ENCODE results near the gene ORM2.

DNA sequence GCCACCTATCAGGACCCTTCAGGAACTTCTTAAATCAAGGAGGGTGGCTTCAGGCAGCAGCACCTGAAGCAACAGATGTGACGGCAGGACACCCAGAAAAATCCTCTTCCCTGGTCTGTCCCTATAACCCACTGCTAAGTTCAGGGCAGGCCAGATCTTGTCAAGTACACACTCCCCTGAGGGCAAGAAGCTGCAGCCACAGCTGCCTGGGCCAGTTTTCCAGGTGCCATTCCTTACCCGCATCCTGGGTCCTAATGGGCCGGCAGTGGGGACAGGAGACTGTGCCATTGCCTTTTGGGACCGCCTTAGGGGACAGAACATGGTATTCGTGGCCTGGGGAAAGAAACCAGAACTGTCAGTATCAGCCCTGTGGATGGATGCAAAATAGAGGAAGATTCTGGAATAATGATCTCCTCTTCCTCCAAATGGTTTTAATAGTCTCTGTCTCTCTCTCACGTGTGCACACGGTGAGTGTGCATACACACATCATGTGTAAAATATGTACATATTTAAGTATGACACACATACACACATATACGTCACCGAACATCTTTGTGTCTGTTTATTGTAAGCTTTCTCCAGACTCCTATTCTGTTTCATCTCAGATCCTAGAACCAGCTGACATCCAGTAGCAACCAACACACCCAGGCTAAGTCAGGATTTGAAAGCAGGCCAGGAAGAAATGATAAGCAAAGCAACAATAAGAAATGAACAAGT, 14.0 kb downstream of the ORM2 start:
- TF ChIP-seq, protein P1, sequence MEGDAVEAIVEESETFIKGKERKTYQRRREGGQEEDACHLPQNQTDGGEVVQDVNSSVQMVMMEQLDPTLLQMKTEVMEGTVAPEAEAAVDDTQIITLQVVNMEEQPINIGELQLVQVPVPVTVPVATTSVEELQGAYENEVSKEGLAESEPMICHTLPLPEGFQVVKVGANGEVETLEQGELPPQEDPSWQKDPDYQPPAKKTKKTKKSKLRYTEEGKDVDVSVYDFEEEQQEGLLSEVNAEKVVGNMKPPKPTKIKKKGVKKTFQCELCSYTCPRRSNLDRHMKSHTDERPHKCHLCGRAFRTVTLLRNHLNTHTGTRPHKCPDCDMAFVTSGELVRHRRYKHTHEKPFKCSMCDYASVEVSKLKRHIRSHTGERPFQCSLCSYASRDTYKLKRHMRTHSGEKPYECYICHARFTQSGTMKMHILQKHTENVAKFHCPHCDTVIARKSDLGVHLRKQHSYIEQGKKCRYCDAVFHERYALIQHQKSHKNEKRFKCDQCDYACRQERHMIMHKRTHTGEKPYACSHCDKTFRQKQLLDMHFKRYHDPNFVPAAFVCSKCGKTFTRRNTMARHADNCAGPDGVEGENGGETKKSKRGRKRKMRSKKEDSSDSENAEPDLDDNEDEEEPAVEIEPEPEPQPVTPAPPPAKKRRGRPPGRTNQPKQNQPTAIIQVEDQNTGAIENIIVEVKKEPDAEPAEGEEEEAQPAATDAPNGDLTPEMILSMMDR (IDR thresholded peaks at IDR 0.05), result no peak
- no peak for TF ChIP-seq EP300 (IDR thresholded peaks at IDR 0.05)
- TF ChIP-seq POLR2AphosphoS5 (IDR thresholded peaks at IDR 0.05), result no peak

Measured in suprapubic skin (tissue), 4 donors.